K562 (cell line): ENCODE measurements around the gene RBM15. TPM values are rescaled to one million over a fixed set of nuclear protein-coding genes. Genes with fewer than 3 reads are reported as not detected.

Experiments
- ARNT ChIP-seq, 2 experiments: fragments of 450-650 bp; IDR thresholded peaks; 2 replicates each; pipeline ENCODE4 v1.6.1; 2016; ENCODE audit warnings: mild to moderate bottlenecking in 1 of 2
- BCLAF1 ChIP-seq, 2 experiments: fragments of 450-650 bp in 1 of 2; IDR thresholded peaks; 2 replicates each; pipeline ENCODE4 v1.6.1; 2011 to 2017; ENCODE audit warnings: low read depth in 2 of 2, antibody characterized with exemption in 1 of 2, borderline replicate concordance in 1 of 2, low read length in 1 of 2, mild to moderate bottlenecking in 1 of 2, mixed read lengths in 1 of 2; ENCODE audit not compliant: control insufficient read depth in 1 of 2
- DACH1 ChIP-seq: fragments of 450-650 bp; IDR thresholded peaks from 2 replicates; pipeline ENCODE4 v1.6.1; 2018; ENCODE audit not compliant: partially characterized antibody
- DMBX1 ChIP-seq: fragments of 250-450 bp; sonication (Bioruptor Pico); IDR thresholded peaks from 2 replicates; pipeline ENCODE4 v1.8.0; 2022; ENCODE audit warnings: inconsistent platforms, mild to moderate bottlenecking, moderate library complexity, borderline replicate concordance
- FOS ChIP-seq: IDR thresholded peaks from 3 replicates; pipeline ENCODE4 v1.6.1; 2011; ENCODE audit not compliant: insufficient read length; ENCODE audit errors: extremely low read depth
- HMG20A ChIP-seq: fragments of 450-650 bp; formaldehyde crosslinking; conservative IDR thresholded peaks from 2 replicates; pipeline ENCODE4 v1.4.0; 2020; ENCODE audit warnings: mild to moderate bottlenecking, mixed read lengths
- KAT7 ChIP-seq: sonication (generic); formaldehyde crosslinking; IDR thresholded peaks from 2 replicates; pipeline ENCODE4 v1.8.0; 2022; ENCODE audit warnings: missing genetic modification reagents, mild to moderate bottlenecking, borderline replicate concordance
- POLR2A ChIP-seq: fragments of 450-650 bp; conservative IDR thresholded peaks from 2 replicates; pipeline ENCODE4 v1.6.1; 2016
- STAT5B ChIP-seq: fragments of 250-450 bp; sonication (Bioruptor Pico); IDR thresholded peaks from 2 replicates; pipeline ENCODE4 v1.8.0; 2021; ENCODE audit warnings: mild to moderate bottlenecking, inconsistent platforms
- SUPT5H ChIP-seq: fragments of 450-650 bp; IDR thresholded peaks from 2 replicates; pipeline ENCODE4 v1.6.1; 2016
- TAF9B ChIP-seq: fragments of 450-650 bp; IDR thresholded peaks from 2 replicates; pipeline ENCODE4 v1.6.1; 2018; ENCODE audit warnings: mild to moderate bottlenecking; ENCODE audit not compliant: partially characterized antibody
- TEAD1 ChIP-seq, 2 experiments: fragments of 450-650 bp in 1 of 2; sonication (generic) in 1 of 2; formaldehyde crosslinking; IDR thresholded peaks; 2 replicates each; pipeline versions ENCODE4 v1.4.0 to v1.8.0; 2020 to 2022; ENCODE audit warnings: mild to moderate bottlenecking in 2 of 2, missing genetic modification reagents in 1 of 2
- ZNF785 ChIP-seq: fragments of 250-450 bp; sonication (Bioruptor Pico); IDR thresholded peaks from 2 replicates; pipeline ENCODE4 v1.4.0; 2020; ENCODE audit warnings: mild to moderate bottlenecking
- polyA plus RNA-seq, 8 experiments: library from polyadenylated mRNA; depleted of rRNA in 4 of 8; stranded (reverse) in 5 of 8; unstranded in 3 of 8; fragments of >200 nt; fragmentation: Nextera tagmentation in 2 of 8; fragmentation: Illumina TruSeq in 1 of 8; extraction: Ambion mirVana in 2 of 8; extraction: Trizol in 1 of 8; gene quantifications; 2 replicates each; pipeline versions ENCODE4 v1.2.1 to v1.2.3, GENCODE V29; 2011 to 2014; ENCODE audit warnings: inconsistent platforms in 1 of 8, missing spikeins in 1 of 8
- total RNA-seq, 7 experiments: library from RNA; depleted of rRNA in 6 of 7; stranded (reverse); fragments of >200 nt in 6 of 7; fragmentation: Illumina TruSeq in 2 of 7; extraction: Trizol in 2 of 7; gene quantifications; 2 replicates each; pipeline versions ENCODE4 v1.2.1 to v1.2.3, GENCODE V29; 2011 to 2021; ENCODE audit warnings: low replicate concordance in 1 of 7
- TF ChIP-seq, protein P1 (sequence below), 2 experiments: IDR thresholded peaks in 1 of 2; conservative IDR thresholded peaks in 1 of 2; 2 replicates each; pipeline ENCODE4 v1.6.1; 2016; ENCODE audit warnings: low read depth in 2 of 2, mild to moderate bottlenecking in 1 of 2, missing compliant biosample characterization in 1 of 2, missing genetic modification characterization in 1 of 2, moderate library complexity in 1 of 2
- TF ChIP-seq, protein P2 (sequence below): sonication (generic); formaldehyde crosslinking; IDR thresholded peaks from 2 replicates; pipeline ENCODE4 v1.8.0; 2022; ENCODE audit warnings: mild to moderate bottlenecking, missing genetic modification reagents

Gene RBM15
- total and polyA plus RNA-seq, 9 of the 15 experiments (the other 6 are each of a cell fraction or from before 2014, with no cell fraction given), result 2.4 to 63.4 (median 28.2) TPM

DNA sequence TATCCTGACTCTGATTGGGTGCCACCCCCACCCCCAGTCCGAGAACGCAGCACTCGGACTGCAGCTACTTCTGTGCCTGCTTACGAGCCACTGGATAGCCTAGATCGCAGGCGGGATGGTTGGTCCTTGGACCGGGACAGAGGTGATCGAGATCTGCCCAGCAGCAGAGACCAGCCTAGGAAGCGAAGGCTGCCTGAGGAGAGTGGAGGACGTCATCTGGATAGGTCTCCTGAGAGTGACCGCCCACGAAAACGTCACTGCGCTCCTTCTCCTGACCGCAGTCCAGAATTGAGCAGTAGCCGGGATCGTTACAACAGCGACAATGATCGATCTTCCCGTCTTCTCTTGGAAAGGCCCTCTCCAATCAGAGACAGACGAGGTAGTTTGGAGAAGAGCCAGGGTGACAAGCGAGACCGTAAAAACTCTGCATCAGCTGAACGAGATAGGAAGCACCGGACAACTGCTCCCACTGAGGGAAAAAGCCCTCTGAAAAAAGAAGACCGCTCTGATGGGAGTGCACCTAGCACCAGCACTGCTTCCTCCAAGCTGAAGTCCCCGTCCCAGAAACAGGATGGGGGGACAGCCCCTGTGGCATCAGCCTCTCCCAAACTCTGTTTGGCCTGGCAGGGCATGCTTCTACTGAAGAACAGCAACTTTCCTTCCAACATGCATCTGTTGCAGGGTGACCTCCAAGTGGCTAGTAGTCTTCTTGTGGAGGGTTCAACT is 2.1 kb downstream of the RBM15 start (continued):
- TF ChIP-seq, protein P1, sequence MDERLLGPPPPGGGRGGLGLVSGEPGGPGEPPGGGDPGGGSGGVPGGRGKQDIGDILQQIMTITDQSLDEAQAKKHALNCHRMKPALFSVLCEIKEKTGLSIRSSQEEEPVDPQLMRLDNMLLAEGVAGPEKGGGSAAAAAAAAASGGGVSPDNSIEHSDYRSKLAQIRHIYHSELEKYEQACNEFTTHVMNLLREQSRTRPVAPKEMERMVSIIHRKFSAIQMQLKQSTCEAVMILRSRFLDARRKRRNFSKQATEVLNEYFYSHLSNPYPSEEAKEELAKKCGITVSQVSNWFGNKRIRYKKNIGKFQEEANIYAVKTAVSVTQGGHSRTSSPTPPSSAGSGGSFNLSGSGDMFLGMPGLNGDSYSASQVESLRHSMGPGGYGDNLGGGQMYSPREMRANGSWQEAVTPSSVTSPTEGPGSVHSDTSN (CRISPR knock-in tag; IDR thresholded peaks at IDR 0.05; ENCODE audit: low read depth), result no peak
- TF ChIP-seq, protein P1 (tag; conservative IDR thresholded peaks at IDR 0.05; ENCODE audit: low read depth), result peak; percentile 53
- TF ChIP-seq FOS (no peak), KAT7 (0 out of 2 replicates have a peak, but pooled peaks have one; percentile 46), DACH1 (no peak), SUPT5H (peak; percentile 53), TAF9B (no peak), ARNT (IDR thresholded peaks at IDR 0.05) (no peak), BCLAF1 (IDR thresholded peaks at IDR 0.05; ENCODE audit: borderline replicate concordance in 1 of 2, control insufficient read depth in 1 of 2, low read depth in 2 of 2, low read length in 1 of 2) (no peak), TEAD1 (CRISPR knock-in tag; IDR thresholded peaks at IDR 0.05) (0 out of 4 replicates have a peak, but pooled peaks of 1 of the 2 experiments have one; percentile 51), ZNF785 (no peak), POLR2A (peak; percentile 52), DMBX1 (no peak), HMG20A (CRISPR knock-in tag) (no peak), STAT5B (no peak)
- TF ChIP-seq, protein P2, sequence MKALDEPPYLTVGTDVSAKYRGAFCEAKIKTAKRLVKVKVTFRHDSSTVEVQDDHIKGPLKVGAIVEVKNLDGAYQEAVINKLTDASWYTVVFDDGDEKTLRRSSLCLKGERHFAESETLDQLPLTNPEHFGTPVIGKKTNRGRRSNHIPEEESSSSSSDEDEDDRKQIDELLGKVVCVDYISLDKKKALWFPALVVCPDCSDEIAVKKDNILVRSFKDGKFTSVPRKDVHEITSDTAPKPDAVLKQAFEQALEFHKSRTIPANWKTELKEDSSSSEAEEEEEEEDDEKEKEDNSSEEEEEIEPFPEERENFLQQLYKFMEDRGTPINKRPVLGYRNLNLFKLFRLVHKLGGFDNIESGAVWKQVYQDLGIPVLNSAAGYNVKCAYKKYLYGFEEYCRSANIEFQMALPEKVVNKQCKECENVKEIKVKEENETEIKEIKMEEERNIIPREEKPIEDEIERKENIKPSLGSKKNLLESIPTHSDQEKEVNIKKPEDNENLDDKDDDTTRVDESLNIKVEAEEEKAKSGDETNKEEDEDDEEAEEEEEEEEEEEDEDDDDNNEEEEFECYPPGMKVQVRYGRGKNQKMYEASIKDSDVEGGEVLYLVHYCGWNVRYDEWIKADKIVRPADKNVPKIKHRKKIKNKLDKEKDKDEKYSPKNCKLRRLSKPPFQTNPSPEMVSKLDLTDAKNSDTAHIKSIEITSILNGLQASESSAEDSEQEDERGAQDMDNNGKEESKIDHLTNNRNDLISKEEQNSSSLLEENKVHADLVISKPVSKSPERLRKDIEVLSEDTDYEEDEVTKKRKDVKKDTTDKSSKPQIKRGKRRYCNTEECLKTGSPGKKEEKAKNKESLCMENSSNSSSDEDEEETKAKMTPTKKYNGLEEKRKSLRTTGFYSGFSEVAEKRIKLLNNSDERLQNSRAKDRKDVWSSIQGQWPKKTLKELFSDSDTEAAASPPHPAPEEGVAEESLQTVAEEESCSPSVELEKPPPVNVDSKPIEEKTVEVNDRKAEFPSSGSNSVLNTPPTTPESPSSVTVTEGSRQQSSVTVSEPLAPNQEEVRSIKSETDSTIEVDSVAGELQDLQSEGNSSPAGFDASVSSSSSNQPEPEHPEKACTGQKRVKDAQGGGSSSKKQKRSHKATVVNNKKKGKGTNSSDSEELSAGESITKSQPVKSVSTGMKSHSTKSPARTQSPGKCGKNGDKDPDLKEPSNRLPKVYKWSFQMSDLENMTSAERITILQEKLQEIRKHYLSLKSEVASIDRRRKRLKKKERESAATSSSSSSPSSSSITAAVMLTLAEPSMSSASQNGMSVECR (CRISPR knock-in tag), result 0 out of 2 replicates have a peak, but pooled peaks have one; percentile 50
